SK-N-SH treated with all-trans-retinoic acid at 6 μM for 48 hours (cell line): ENCODE results near the gene RPL28.

Experiments used
- RARB ChIP-seq: fragments of 250-450 bp; sonication (Bioruptor Pico); IDR thresholded peaks from 2 replicates; pipeline ENCODE4 v1.8.0; 2021; ENCODE audit warnings: mild to moderate bottlenecking, moderate library complexity
- ZNF70 ChIP-seq: fragments of 450-650 bp; formaldehyde crosslinking; IDR thresholded peaks from 2 replicates; pipeline ENCODE4 v1.5.0; 2020; ENCODE audit warnings: mild to moderate bottlenecking, moderate library complexity
- TF ChIP-seq, protein P1 (sequence below): fragments of 250-450 bp; sonication (Bioruptor Pico); IDR thresholded peaks from 2 replicates; pipeline ENCODE4 v1.5.1; 2020; ENCODE audit warnings: low read depth, mild to moderate bottlenecking, moderate library complexity

DNA sequence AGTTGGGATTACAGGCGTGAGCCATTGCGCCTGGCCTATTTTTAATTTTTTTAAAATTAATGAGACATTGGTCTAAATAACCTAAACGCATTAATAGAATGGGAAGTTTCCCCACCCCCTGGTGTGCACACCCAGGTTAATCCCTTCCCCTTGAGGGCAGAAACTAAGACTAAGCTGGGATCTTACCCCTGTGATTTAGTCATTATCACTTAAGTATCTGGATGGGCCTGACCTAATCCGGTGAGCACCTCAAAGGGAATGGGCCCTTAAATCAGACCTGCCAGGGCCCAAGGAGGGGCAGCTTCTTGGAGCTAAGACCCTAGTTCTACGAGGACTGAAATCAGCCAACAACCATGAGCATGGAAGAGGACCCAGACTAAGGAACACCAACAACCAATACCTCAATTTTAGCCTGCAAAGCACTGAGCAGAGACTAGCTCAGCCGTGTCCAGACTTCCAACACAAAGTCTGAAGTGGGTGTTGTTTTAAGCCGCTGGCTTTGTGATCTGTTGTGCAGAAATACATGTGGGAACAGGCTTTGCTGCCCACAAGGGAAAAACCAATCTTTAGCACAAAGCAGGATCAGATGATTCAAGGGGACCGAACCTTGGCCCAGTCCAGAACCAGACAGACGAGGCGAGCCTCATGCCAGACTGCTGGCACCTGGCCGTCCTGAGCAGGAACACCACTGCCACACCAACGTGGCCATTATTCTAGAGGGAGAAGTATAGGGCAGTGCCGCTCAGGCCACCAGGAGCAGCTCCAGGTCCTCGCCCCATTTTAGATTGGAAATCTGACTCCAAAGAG is 14.8 kb downstream of the RPL28 start:
- no peak for TF ChIP-seq ZNF70 (CRISPR knock-in tag)
- TF ChIP-seq, protein P1, sequence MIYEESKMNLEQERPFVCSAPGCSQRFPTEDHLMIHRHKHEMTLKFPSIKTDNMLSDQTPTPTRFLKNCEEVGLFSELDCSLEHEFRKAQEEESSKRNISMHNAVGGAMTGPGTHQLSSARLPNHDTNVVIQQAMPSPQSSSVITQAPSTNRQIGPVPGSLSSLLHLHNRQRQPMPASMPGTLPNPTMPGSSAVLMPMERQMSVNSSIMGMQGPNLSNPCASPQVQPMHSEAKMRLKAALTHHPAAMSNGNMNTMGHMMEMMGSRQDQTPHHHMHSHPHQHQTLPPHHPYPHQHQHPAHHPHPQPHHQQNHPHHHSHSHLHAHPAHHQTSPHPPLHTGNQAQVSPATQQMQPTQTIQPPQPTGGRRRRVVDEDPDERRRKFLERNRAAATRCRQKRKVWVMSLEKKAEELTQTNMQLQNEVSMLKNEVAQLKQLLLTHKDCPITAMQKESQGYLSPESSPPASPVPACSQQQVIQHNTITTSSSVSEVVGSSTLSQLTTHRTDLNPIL (CRISPR knock-in tag), result no peak
- TF ChIP-seq RARB (CRISPR knock-in tag), result no peak
